GM12875 (cell line): Measurements from ENCODE around the gene CPLANE1.

Source experiments
- H3K4me3 ChIP-seq: one replicate; pipeline ENCODE4 v1.5.1; 2011; ENCODE audit warnings: low read depth, low read length, control low read depth
- CTCF ChIP-seq: IDR thresholded peaks from 2 replicates; pipeline ENCODE4 v1.5.1; 2011; ENCODE audit warnings: low read depth, mild to moderate bottlenecking, control low read depth, inconsistent platforms, low read length, moderate library complexity, borderline replicate concordance; ENCODE audit not compliant: insufficient read depth

Gene CPLANE1

GRCh38 chr5:37060030-37060429 lies 189.1 kb downstream of the CPLANE1 start:
- TF ChIP-seq CTCF, result no peak
- H3K4me3 ChIP-seq, result no peak overlapping the region

GRCh38 chr5:37056762-37057161 lies 192.4 kb downstream of the CPLANE1 start:
- no peak for TF ChIP-seq CTCF
- H3K4me3 ChIP-seq, result no peak overlapping the region
